ENCODE results near the gene MR1.

DNA sequence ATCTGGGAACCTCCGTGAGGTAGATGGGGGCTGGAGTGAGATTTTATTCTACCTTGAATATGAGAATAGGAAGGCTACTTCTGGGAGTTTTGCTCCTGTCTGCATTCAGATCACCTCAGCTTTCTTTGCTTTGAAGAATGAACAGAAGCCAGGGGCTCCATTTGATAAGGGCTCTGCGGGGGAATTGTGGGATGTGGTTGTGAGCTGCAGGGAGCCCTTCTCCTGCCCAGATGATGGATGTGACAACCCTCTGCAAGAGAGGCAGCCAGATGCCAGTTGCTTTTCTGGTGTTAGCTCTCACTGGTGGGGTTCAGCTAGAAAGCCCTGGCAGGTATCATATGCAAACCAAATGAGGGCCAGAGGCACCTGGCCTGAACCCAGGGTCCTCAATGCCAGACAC is 76.2 kb downstream of the MR1 start:
- TF ChIP-seq, protein P1, sequence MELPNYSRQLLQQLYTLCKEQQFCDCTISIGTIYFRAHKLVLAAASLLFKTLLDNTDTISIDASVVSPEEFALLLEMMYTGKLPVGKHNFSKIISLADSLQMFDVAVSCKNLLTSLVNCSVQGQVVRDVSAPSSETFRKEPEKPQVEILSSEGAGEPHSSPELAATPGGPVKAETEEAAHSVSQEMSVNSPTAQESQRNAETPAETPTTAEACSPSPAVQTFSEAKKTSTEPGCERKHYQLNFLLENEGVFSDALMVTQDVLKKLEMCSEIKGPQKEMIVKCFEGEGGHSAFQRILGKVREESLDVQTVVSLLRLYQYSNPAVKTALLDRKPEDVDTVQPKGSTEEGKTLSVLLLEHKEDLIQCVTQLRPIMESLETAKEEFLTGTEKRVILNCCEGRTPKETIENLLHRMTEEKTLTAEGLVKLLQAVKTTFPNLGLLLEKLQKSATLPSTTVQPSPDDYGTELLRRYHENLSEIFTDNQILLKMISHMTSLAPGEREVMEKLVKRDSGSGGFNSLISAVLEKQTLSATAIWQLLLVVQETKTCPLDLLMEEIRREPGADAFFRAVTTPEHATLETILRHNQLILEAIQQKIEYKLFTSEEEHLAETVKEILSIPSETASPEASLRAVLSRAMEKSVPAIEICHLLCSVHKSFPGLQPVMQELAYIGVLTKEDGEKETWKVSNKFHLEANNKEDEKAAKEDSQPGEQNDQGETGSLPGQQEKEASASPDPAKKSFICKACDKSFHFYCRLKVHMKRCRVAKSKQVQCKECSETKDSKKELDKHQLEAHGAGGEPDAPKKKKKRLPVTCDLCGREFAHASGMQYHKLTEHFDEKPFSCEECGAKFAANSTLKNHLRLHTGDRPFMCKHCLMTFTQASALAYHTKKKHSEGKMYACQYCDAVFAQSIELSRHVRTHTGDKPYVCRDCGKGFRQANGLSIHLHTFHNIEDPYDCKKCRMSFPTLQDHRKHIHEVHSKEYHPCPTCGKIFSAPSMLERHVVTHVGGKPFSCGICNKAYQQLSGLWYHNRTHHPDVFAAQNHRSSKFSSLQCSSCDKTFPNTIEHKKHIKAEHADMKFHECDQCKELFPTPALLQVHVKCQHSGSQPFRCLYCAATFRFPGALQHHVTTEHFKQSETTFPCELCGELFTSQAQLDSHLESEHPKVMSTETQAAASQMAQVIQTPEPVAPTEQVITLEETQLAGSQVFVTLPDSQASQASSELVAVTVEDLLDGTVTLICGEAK (IDR thresholded peaks at IDR 0.05): no peak
- TF ChIP-seq, protein P1 (CRISPR knock-in tag; IDR thresholded peaks at IDR 0.05): no peak
- TF ChIP-seq, protein P2, sequence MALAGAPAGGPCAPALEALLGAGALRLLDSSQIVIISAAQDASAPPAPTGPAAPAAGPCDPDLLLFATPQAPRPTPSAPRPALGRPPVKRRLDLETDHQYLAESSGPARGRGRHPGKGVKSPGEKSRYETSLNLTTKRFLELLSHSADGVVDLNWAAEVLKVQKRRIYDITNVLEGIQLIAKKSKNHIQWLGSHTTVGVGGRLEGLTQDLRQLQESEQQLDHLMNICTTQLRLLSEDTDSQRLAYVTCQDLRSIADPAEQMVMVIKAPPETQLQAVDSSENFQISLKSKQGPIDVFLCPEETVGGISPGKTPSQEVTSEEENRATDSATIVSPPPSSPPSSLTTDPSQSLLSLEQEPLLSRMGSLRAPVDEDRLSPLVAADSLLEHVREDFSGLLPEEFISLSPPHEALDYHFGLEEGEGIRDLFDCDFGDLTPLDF (CRISPR knock-in tag; IDR thresholded peaks at IDR 0.05): no peak
- TF ChIP-seq BHLHE40 (IDR thresholded peaks at IDR 0.05; ENCODE audit: low read length) (no peak), JUNB (CRISPR knock-in tag; conservative IDR thresholded peaks at IDR 0.05) (no peak), FOS (IDR thresholded peaks at IDR 0.05; ENCODE audit: extremely low read depth, insufficient read length) (no peak), MXI1 (IDR thresholded peaks at IDR 0.05; ENCODE audit: low read depth, low read length) (no peak)
- TF ChIP-seq, protein P3, sequence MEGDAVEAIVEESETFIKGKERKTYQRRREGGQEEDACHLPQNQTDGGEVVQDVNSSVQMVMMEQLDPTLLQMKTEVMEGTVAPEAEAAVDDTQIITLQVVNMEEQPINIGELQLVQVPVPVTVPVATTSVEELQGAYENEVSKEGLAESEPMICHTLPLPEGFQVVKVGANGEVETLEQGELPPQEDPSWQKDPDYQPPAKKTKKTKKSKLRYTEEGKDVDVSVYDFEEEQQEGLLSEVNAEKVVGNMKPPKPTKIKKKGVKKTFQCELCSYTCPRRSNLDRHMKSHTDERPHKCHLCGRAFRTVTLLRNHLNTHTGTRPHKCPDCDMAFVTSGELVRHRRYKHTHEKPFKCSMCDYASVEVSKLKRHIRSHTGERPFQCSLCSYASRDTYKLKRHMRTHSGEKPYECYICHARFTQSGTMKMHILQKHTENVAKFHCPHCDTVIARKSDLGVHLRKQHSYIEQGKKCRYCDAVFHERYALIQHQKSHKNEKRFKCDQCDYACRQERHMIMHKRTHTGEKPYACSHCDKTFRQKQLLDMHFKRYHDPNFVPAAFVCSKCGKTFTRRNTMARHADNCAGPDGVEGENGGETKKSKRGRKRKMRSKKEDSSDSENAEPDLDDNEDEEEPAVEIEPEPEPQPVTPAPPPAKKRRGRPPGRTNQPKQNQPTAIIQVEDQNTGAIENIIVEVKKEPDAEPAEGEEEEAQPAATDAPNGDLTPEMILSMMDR (IDR thresholded peaks at IDR 0.05 in 2 of 3, conservative IDR thresholded peaks at IDR 0.05 in 1 of 3; ENCODE audit: insufficient read depth in 2 of 3, low read depth in 1 of 3, low read length in 3 of 3): no peak
